HG03045 (cell line): ENCODE data around the gene CARS1.

ENCODE experiments used
- ATAC-seq: cut with Tn5 transposase; IDR thresholded peaks from one replicate; pipeline ENCODE4 v1.9.1; 2021; ENCODE audit warnings: mild to moderate bottlenecking, moderate library complexity; ENCODE audit not compliant: unreplicated experiment

Gene CARS1

GRCh38 chr11:3041699-3042441 is 15.4 kb downstream of the CARS1 start:
- ATAC-seq = no peak

- ATAC-seq = no peak
Observed at GRCh38 chr11:3040881-3041280, 16.3 kb downstream of the CARS1 start.

- no peak for ATAC-seq
Observed at GRCh38 chr11:3037945-3038271, 19.3 kb downstream of the CARS1 start.

- no peak for ATAC-seq
Observed at GRCh38 chr11:3037040-3037944, 19.9 kb downstream of the CARS1 start.

- ATAC-seq = no peak
Observed at GRCh38 chr11:3036419-3036818, 20.8 kb downstream of the CARS1 start.

- no peak for ATAC-seq
Observed at GRCh38 chr11:3035333-3035732, 21.9 kb downstream of the CARS1 start.

- ATAC-seq = no peak
Observed at GRCh38 chr11:3030289-3031070, 26.7 kb downstream of the CARS1 start.

GRCh38 chr11:3028813-3029212 is 28.4 kb downstream of the CARS1 start:
- no peak for ATAC-seq

- no peak for ATAC-seq
Observed at GRCh38 chr11:3026803-3027202, 30.4 kb downstream of the CARS1 start.

GRCh38 chr11:3022982-3023381 is 34.2 kb downstream of the CARS1 start:
- no peak for ATAC-seq

- ATAC-seq = no peak
Observed at GRCh38 chr11:3022300-3022967, 34.8 kb downstream of the CARS1 start.

GRCh38 chr11:3021125-3021524 is 36.1 kb downstream of the CARS1 start:
- no peak for ATAC-seq

GRCh38 chr11:3020011-3020410 is 37.2 kb downstream of the CARS1 start:
- no peak for ATAC-seq

- ATAC-seq = no peak
Observed at GRCh38 chr11:3018596-3018995, 38.6 kb downstream of the CARS1 start.

- ATAC-seq = no peak
Observed at GRCh38 chr11:3016861-3017260, 40.4 kb downstream of the CARS1 start.

- no peak for ATAC-seq
Observed at GRCh38 chr11:3015796-3016195, 41.4 kb downstream of the CARS1 start.

- no peak for ATAC-seq
Observed at GRCh38 chr11:3014943-3015342, 42.3 kb downstream of the CARS1 start.

- ATAC-seq = no peak
Observed at GRCh38 chr11:3014057-3014938, 42.9 kb downstream of the CARS1 start.

- no peak for ATAC-seq
Observed at GRCh38 chr11:3011891-3012885, 45.0 kb downstream of the CARS1 start.
